HG03439 (cell line): ENCODE measurements around the gene CBLB.

Experiments
- ATAC-seq: cut with Tn5 transposase; IDR thresholded peaks from one replicate; pipeline ENCODE4 v1.9.1; 2021; ENCODE audit warnings: mild to moderate bottlenecking, moderate library complexity; ENCODE audit not compliant: unreplicated experiment

Gene CBLB

GRCh38 chr3:105719791-105720190 lies 149.0 kb downstream of the CBLB start:
- ATAC-seq, result no peak

GRCh38 chr3:105715372-105715771 lies 153.4 kb downstream of the CBLB start:
- ATAC-seq, result no peak

GRCh38 chr3:105714453-105714852 lies 154.4 kb downstream of the CBLB start:
- no peak for ATAC-seq

GRCh38 chr3:105708980-105709379 lies 159.8 kb downstream of the CBLB start:
- no peak for ATAC-seq

GRCh38 chr3:105707009-105707408 lies 161.8 kb downstream of the CBLB start:
- no peak for ATAC-seq

- no peak for ATAC-seq
Measured at GRCh38 chr3:105704726-105705410, 163.9 kb downstream of the CBLB start.

- ATAC-seq, result no peak
Measured at GRCh38 chr3:105700575-105700974, 168.2 kb downstream of the CBLB start.

- no peak for ATAC-seq
Measured at GRCh38 chr3:105691633-105692032, 177.2 kb downstream of the CBLB start.

- no peak for ATAC-seq
Measured at GRCh38 chr3:105691053-105691452, 177.8 kb downstream of the CBLB start.

- no peak for ATAC-seq
Measured at GRCh38 chr3:105688821-105689220, 180.0 kb downstream of the CBLB start.

- ATAC-seq, result no peak
Measured at GRCh38 chr3:105686278-105686897, 182.4 kb downstream of the CBLB start.

GRCh38 chr3:105679951-105680350 lies 188.9 kb downstream of the CBLB start:
- no peak for ATAC-seq

GRCh38 chr3:105678017-105678416 lies 190.8 kb downstream of the CBLB start:
- no peak for ATAC-seq

GRCh38 chr3:105676621-105677300 lies 192.1 kb downstream of the CBLB start:
- no peak for ATAC-seq

- ATAC-seq, result no peak
Measured at GRCh38 chr3:105674437-105675065, 194.3 kb downstream of the CBLB start.

GRCh38 chr3:105672996-105673395 lies 195.8 kb downstream of the CBLB start:
- ATAC-seq, result no peak

- no peak for ATAC-seq
Measured at GRCh38 chr3:105662306-105662705, 206.5 kb downstream of the CBLB start.

GRCh38 chr3:105661461-105661860 lies 207.4 kb downstream of the CBLB start:
- ATAC-seq, result no peak

- ATAC-seq, result no peak
Measured at GRCh38 chr3:105656651-105657504, 211.9 kb downstream of the CBLB start.

GRCh38 chr3:105653868-105654267 lies 214.9 kb downstream of the CBLB start:
- ATAC-seq, result no peak

GRCh38 chr3:105653166-105653565 lies 215.6 kb downstream of the CBLB start:
- no peak for ATAC-seq
